Measurements from ENCODE around the gene SCAF8. TPM values are rescaled to one million over a fixed set of nuclear protein-coding genes. Genes with fewer than 3 reads are reported as not detected.

Gene SCAF8
- total and polyA plus RNA-seq, 2 donors (not counting 1 experiment from before 2014, with no cell fraction given) = 25.7 to 75.2 TPM

- H3K4me1 Mint-ChIP-seq = peaks cover 70% of the 10 kb centered on the region
- POLR2A ChIA-PET = no interaction called here
- Histone ChIP-seq H3K9me3 (ENCODE audit: control extremely low read depth in 1 of 3, control insufficient read depth in 2 of 3, insufficient read depth in 1 of 3, low read length in 2 of 3) (no peaks in the 10 kb centered on the region), H3K9ac (ENCODE audit: low read length) (no peak overlapping the region), H2AFZ (ENCODE audit: insufficient read depth, low read depth, low read length, poor library complexity, severe bottlenecking) (no peak overlapping the region), H3K79me2 (ENCODE audit: control insufficient read depth, insufficient read depth, low read length) (peaks cover 99% of the 10 kb centered on the region), H3K4me2 (replicated peaks; ENCODE audit: low read depth, low read length, poor library complexity, severe bottlenecking) (peak overlapping the region; percentile 18), H3K4me1 (ENCODE audit: control insufficient read depth in 2 of 2, insufficient read depth in 2 of 2, low read length in 2 of 2) (peaks cover 31 to 52% of the 10 kb centered on the region in 2 donors), H3K27ac (ENCODE audit: low read length in 2 of 2) (no peak overlapping the region), H3K36me3 (replicated peaks in 1 of 2; ENCODE audit: control extremely low read depth in 1 of 2, control insufficient read depth in 1 of 2, extremely low read depth in 1 of 2, insufficient read depth in 2 of 2, low read length in 1 of 2) (peaks cover 1 to 4% of the 10 kb centered on the region in 2 experiments), H4K20me1 (ENCODE audit: control insufficient read depth, insufficient read depth, low read length, poor library complexity, severe bottlenecking) (peaks cover 87% of the 10 kb centered on the region), H3K4me3 (ENCODE audit: control extremely low read depth in 1 of 5, extremely low read depth in 1 of 5, insufficient read depth in 1 of 5, low read depth in 2 of 5, low read length in 4 of 5) (no peak overlapping the region), H3K27me3 (replicated peaks in 1 of 4; ENCODE audit: control extremely low read depth in 1 of 4, control insufficient read depth in 3 of 4, insufficient read depth in 4 of 4, low read length in 3 of 4) (no peaks in the 10 kb centered on the region)
- no peaks in the 10 kb centered on the region for H3K27me3 Mint-ChIP-seq
- CTCF ChIA-PET = interaction anchor here (1.8 to 2.1 kb wide), 2 partner anchors 63 to 66 kb away, joined by 6 to 7 read pairs; no protein-coding TSS in a partner anchor
- peak overlapping the region; percentile 11 for H3K27ac Mint-ChIP-seq
- intact Hi-C loops (cut with micrococcal nuclease) = loop anchor here (5.0 kb wide), 1 partner anchor 44 kb away; no protein-coding TSS in a partner anchor
- no peak for TF ChIP-seq EZH2 (IDR thresholded peaks at IDR 0.05; ENCODE audit: borderline replicate concordance, insufficient read depth, low read depth, low read length, poor library complexity, severe bottlenecking)
- TF ChIP-seq, protein P1, sequence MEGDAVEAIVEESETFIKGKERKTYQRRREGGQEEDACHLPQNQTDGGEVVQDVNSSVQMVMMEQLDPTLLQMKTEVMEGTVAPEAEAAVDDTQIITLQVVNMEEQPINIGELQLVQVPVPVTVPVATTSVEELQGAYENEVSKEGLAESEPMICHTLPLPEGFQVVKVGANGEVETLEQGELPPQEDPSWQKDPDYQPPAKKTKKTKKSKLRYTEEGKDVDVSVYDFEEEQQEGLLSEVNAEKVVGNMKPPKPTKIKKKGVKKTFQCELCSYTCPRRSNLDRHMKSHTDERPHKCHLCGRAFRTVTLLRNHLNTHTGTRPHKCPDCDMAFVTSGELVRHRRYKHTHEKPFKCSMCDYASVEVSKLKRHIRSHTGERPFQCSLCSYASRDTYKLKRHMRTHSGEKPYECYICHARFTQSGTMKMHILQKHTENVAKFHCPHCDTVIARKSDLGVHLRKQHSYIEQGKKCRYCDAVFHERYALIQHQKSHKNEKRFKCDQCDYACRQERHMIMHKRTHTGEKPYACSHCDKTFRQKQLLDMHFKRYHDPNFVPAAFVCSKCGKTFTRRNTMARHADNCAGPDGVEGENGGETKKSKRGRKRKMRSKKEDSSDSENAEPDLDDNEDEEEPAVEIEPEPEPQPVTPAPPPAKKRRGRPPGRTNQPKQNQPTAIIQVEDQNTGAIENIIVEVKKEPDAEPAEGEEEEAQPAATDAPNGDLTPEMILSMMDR (IDR thresholded peaks at IDR 0.05) = no peak
- no peak for DNase-seq
- WGBS (ENCODE audit: insufficient coverage) = 100% methylated on average over 1 of the region's 3 CpGs
- no peak for ATAC-seq (ENCODE audit: low read depth)
- H3K9me3 Mint-ChIP-seq (ENCODE audit: insufficient read depth) = no peaks in the 10 kb centered on the region
- H3K4me3 Mint-ChIP-seq = peak overlapping the region; percentile 39
These were observed 5.3 kb downstream of the SCAF8 start for GRCh38 chr6:154738551-154738961.

GRCh38 chr6:154740658-154741057, 7.4 kb downstream of the SCAF8 start:
- H3K36me3 ChIP-seq (replicated peaks in 1 of 2; ENCODE audit: control extremely low read depth in 1 of 2, control insufficient read depth in 1 of 2, extremely low read depth in 1 of 2, insufficient read depth in 2 of 2, low read length in 1 of 2) = peaks cover 1 to 4% of the 10 kb centered on the region in 2 experiments
- Mint-ChIP-seq H3K27me3 (no peaks in the 10 kb centered on the region), H3K27ac (no peak overlapping the region), H3K9me3 (ENCODE audit: insufficient read depth) (no peaks in the 10 kb centered on the region), H3K4me1 (peaks cover 78% of the 10 kb centered on the region), H3K4me3 (no peak overlapping the region)
- H3K27me3 ChIP-seq (replicated peaks in 1 of 4; ENCODE audit: control extremely low read depth in 1 of 4, control insufficient read depth in 3 of 4, insufficient read depth in 4 of 4, low read length in 3 of 4) = no peaks in the 10 kb centered on the region
- H3K4me3 ChIP-seq (ENCODE audit: control extremely low read depth in 1 of 5, extremely low read depth in 1 of 5, insufficient read depth in 1 of 5, low read depth in 2 of 5, low read length in 4 of 5) = no peak overlapping the region
- ATAC-seq (ENCODE audit: low read depth) (no peak), DNase-seq (no peak)
- no peak overlapping the region for H2AFZ ChIP-seq (ENCODE audit: insufficient read depth, low read depth, low read length, poor library complexity, severe bottlenecking)
- H3K4me2 ChIP-seq (replicated peaks; ENCODE audit: low read depth, low read length, poor library complexity, severe bottlenecking) = no peak overlapping the region
- H3K4me1 ChIP-seq (ENCODE audit: control insufficient read depth in 2 of 2, insufficient read depth in 2 of 2, low read length in 2 of 2) = peaks cover 18 to 57% of the 10 kb centered on the region in 2 donors
- WGBS (ENCODE audit: insufficient coverage) = 100% methylated on average over 2 of the region's 5 CpGs
- TF ChIP-seq, protein P1 (IDR thresholded peaks at IDR 0.05) = no peak
- TF ChIP-seq EZH2 (IDR thresholded peaks at IDR 0.05; ENCODE audit: borderline replicate concordance, insufficient read depth, low read depth, low read length, poor library complexity, severe bottlenecking) = no peak
- peaks cover 0 to 6% (median 2%) of the 10 kb centered on the region in 3 donors for H3K9me3 ChIP-seq (ENCODE audit: control extremely low read depth in 1 of 3, control insufficient read depth in 2 of 3, insufficient read depth in 1 of 3, low read length in 2 of 3)
- ChIA-PET POLR2A (no interaction called here), CTCF (no interaction called here)
- H3K27ac ChIP-seq (ENCODE audit: low read length in 2 of 2) = no peak overlapping the region
- H4K20me1 ChIP-seq (ENCODE audit: control insufficient read depth, insufficient read depth, low read length, poor library complexity, severe bottlenecking) = peaks cover 80% of the 10 kb centered on the region
- intact Hi-C loops (cut with micrococcal nuclease) = no loop called here
- peaks cover 99% of the 10 kb centered on the region for H3K79me2 ChIP-seq (ENCODE audit: control insufficient read depth, insufficient read depth, low read length)
- no peak overlapping the region for H3K9ac ChIP-seq (ENCODE audit: low read length)
